MV-4-11 (cell line): ENCODE measurements around the gene UBA1.

ENCODE experiments used
- DNase-seq: peaks from one replicate; lab custom pipeline; 2025; lab: John Stamatoyannopoulos, UW

The UBA1 gene

DNA sequence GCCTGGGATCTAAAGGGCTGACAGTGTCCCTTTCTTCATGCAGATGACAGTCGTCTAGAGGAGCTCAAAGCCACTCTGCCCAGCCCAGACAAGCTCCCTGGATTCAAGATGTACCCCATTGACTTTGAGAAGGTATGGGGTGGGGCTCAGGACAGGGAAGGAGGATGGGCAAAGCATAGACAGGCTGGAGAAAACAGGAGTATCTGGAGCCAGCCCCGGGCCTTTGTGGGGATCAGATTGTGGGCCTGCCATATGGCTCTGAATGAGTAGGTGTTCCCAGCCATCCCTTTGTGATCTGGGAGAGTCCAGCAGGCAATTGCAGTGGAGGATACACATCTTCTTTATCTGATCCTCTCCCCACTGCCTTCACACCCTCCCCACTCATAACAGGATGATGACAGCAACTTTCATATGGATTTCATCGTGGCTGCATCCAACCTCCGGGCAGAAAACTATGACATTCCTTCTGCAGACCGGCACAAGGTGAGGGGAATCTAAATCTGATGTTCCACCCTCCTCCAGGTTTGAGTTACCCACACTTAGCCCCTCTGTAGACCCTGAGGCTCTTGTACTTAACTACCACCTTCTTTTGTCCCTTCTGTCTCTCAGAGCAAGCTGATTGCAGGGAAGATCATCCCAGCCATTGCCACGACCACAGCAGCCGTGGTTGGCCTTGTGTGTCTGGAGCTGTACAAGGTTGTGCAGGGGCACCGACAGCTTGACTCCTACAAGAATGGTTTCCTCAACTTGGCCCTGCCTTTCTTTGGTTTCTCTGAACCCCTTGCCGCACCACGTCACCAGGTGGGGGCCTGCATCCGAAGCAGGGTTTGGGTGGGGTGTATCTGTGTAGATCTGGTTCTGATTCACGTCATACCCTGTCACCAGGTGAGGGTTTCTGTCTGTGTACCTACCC, 19.0 kb downstream of the UBA1 start:
- no peak for DNase-seq

DNA sequence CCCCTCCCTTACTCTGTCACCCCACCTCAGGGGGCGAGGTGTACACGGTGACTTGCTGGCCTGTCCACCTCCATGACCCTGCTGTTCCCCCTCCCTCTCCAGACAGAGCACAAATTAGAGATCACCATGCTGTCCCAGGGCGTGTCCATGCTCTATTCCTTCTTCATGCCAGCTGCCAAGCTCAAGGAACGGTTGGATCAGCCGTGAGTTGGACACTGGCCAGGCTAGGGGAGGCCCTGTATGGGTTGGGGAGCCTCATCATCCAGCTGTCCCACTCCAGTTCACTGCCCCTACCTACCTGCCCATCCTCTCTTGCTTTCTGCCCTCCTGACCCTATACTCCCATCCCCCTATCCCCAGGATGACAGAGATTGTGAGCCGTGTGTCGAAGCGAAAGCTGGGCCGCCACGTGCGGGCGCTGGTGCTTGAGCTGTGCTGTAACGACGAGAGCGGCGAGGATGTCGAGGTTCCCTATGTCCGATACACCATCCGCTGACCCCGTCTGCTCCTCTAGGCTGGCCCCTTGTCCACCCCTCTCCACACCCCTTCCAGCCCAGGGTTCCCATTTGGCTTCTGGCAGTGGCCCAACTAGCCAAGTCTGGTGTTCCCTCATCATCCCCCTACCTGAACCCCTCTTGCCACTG, 20.9 kb downstream of the UBA1 start:
- no peak for DNase-seq

DNA sequence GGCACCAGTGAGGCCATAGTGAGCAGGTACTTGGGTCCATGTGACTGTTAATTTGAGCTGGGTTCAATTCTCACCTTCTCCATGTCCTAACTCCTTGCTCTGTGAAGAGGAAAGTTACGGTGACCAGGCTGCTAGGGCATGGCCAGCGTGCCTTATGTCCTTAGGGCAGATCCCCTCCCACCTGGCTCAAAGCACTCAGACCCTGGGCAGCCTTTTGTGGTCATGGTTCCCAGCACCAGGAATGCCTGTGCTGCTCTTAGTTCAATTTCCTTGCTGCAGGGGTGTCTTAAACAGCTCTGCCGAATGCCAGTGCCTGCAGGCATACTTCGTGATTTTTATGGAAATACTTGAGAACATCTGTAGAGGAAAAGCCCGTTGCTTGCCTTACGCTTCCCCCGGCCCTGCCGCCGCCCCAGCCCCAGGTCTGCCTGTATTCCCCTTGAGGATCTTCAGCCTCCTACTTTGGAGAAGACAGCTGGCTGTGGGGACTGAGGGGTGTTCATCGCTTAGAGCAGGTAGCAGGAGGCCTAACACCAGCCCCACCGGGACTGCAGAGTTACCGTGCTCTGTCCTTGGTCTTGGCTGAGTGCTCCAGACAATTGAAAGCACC, 21.8 kb downstream of the UBA1 start:
- DNase-seq = no peak

DNA sequence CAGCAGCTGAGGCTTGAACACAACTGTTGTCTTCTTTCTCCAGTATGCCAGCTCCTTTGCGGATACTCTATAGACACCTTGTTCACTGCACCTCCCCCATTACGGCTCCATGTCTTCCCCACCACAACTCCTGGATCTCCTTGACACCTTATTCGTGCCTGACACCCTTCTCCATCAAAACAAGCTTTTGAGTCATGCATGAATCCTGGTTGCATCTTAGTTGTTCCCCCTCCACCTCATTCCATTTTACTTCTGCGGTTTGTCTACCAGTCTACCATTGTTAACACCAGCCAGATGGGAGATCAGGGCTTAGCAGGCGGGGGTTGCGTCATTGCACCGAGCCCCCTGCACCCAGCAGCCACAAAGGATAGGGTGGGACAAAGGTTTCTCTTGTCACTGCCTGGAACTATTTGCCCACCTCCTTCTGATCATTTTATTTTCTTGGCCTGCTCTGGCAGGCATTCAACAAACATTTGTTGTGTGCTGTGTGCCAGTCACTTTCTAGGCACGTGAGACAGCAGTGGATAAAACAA, 22.8 kb downstream of the UBA1 start:
- DNase-seq = no peak

DNA sequence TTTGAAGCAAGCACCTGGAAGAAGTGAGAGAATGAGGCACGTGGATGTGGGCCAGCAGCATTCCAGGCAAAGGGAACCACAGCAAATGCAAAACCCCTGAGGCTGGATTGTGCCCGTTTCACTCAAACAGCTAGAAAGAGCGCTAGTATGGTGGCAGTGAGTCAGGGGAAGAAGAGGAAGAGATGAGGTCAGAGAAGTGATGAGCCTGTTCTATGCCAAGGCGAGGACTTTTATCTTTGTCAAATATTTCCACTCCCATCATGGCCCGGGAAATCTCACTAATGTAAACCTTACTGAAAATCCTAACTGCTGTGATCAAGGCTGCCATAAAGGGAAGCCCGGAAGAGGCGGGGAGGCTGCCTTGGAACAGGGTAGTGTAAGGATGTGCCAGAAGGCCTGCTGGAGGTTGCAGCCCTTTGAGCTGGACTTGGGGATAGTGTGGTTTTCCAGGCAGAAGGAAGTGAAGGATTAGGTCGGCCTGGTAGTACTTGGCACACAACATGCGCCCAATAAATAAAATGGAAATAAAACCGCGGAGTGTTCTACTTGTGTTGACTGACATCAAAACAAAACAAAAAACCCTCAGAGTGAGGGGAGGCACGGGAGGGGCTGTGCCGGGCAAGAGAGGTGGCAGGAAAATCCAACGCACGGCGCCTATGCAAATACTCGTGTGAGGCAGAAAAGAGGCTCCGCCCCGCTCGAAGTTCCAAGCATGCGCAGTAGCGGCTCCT, 23.7 kb downstream of the UBA1 start:
- DNase-seq = peak; percentile 53

DNA sequence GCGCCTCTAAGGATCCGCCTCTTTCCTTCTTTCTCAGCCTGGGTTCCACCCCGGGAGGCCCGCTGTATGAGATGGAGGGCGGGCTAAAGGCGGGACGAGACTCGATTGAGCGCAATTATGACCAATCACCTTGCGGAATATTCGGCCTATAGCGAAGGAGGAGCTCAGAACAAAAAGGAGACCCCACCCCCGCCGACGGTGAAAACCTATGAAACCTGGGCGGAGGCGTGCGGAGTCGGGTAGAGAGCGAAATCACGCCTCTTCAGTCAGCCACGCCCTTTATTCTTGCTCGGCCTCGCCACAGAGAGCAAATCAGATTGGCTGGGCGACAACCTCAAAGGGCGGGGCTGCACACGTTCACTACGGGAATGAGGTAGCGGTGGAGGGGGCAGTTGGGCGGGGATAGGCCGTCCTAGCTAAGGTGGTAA, 24.2 kb downstream of the UBA1 start:
- peak; percentile 96 for DNase-seq

DNA sequence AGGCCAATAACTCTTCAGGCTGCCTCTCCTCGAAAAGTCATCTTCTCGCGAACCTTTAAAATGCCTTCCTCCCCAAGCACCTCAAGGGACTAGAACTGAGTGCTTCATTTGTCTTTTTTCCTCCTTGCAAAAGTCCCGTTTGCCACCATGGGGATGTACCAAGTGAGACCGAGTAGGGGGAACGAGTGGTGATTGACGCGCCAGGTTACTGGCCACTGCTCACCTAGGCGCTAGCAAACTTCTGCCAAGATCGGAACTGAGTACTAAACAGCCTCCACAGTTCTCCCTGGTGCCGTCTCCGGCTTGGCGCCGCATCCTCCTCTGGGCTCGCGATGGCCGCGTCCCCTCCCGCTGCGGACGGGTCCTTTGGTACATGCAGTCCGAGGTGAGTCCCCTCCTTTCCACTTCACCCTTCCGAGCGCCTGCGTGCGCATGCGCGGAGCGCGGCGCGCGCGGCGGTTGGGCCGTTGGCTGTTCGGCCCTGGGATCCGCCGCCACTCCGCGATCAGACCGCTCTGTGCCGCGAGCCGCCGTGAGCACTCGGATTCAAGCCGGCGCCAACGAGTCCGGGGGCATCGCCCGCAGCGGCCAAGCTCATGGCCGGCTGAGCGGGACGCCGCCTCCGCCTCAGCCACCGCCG, 24.8 kb downstream of the UBA1 start, which contains the start of gene CDK16:
TSS of gene CDK16 (plus strand) at position 402 of the 640 bp plus-strand sequence. CDS start 4,877 bp downstream, outside the sequence.
- DNase-seq = peak; percentile 67

DNA sequence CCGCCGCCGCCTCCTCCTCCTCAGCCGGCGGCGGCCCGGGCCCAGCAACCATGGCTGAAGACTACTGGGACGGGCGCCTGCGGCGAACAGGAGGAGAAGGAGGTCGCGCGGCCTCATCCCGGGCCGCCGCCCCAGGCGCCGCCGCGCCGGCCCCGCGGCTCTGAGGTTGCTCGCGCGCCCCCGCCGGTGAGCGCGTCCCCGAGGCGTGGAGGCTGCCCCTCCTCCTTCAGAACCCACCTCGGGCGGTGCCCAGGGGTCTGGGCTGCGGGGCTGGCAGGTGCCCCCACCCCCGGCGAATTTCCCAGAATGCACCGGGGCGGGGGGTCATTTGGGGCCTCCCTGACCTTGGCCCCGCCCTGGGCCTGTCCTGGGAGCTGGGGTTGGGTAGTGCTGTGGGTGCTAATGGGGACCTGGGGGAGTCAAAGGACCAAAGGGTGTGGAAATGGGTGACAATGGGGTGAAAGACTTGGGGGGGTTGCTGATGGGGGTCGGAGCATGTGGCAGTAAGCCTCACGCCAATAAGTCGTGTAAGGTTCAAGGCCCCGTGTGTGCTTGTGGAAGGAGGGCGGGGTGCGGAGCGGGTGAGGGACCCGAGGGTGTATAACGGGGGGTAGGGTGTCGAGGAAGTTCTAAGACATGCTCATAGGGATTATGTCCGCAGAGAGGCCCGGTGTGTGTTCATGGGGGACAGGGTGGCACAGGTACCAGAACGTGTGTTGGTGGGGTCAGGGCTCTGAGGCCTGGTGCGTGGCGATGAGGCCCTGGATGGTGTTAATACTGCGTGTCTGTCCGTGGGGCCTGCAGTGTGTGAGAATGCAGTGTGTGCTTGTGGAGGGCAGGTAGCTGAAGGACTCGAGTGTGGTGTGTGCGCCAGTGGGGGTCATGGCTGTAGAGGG, 25.5 kb downstream of the UBA1 start:
- no peak for DNase-seq

DNA sequence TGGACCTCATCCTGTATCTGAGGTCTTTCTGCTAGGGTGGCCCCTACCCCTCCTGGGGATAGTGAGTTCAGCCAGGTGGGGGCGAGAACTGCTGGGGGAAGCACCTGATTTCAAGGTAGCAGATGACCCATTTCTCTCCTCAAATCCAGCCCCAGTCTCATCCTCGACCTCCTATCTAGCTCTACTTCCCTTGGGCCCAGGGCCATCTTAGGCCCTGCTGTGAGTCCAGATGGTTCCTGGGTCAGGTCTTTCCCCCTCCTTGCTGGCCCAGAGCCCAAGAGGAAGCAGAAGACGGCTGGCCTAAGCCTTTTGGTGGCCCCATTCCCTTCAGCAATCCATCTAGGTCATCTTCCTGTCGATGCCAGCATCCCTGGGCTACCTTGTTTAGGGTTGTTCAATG, 28.1 kb downstream of the UBA1 start:
- DNase-seq = no peak

DNA sequence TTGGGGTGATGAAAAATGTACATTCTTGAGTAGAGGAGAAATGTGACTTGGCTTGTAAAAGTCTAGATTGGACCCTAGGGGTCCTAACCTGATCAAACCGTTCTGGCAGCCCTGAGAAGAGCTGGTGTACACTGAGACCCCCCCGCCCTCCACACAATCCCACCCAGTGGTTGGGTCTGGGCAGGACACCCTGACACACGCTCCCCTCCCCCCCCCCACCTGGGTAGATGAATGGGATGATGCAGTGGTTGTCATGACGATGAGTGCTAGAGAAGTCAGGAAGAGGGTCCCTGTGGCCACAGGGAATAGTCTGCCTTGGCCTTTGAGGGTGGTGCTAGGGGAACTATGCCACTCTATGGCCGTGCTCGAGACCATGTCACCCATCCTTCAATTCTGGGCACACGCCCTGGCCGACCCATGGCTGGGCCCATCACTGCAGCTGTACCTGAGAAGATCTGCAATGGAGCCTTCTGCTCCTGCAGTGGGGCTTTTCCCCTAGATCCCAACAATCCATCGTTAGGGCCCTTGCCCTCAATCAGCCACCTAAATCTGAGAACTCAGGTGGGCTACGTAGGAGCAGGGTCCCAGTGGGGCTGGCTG, 29.2 kb downstream of the UBA1 start:
- DNase-seq = no peak

DNA sequence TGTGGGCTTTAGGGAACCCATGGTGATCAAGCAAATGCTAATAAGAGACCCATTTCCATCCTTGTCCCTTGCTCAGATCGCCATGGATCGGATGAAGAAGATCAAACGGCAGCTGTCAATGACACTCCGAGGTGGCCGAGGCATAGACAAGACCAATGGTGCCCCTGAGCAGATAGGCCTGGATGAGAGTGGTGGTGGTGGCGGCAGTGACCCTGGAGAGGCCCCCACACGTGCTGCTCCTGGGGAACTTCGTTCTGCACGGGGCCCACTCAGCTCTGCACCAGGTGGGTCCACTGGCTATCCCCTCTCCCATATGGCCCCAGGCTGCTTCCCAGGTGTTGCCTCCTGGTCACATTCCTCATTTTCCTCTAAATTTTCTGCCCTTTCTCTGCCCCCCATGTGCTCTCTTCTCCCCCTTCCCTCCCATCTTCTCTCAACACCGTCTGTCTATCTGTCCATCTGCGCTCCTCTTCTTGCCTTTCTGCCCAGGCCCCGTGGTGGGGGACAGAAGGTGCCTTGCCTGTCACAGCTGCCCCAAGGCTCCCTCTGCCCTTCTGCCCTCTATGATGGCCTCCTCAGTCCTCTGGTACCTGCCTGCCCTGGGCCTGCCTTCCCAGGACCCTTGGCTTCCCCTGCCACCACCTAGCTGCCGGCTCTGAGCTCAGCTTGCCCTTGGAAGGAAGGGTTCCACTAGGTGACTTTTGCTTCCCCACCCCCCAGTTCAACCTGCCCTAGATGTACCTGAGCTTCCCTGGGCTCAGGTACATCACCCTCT, 30.0 kb downstream of the UBA1 start:
- DNase-seq = no peak

DNA sequence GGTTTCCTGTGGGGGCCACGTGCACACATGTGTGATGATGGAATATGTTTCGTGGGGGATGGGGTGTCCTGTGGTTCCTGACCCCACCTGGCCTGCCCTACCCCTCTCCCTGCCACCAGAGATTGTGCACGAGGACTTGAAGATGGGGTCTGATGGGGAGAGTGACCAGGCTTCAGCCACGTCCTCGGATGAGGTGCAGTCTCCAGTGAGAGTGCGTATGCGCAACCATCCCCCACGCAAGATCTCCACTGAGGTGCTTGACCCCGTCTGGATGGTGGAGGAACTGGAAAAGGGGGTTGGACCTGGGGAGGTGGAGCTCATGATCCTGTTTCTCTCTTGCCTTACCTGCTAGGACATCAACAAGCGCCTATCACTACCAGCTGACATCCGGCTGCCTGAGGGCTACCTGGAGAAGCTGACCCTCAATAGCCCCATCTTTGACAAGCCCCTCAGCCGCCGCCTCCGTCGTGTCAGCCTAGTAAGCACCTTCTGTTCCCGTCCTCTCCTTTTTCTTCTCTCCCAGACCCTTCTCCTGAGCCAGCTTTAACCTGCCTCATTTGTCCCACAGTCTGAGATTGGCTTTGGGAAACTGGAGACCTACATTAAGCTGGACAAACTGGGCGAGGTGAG, 30.8 kb downstream of the UBA1 start:
- no peak for DNase-seq

DNA sequence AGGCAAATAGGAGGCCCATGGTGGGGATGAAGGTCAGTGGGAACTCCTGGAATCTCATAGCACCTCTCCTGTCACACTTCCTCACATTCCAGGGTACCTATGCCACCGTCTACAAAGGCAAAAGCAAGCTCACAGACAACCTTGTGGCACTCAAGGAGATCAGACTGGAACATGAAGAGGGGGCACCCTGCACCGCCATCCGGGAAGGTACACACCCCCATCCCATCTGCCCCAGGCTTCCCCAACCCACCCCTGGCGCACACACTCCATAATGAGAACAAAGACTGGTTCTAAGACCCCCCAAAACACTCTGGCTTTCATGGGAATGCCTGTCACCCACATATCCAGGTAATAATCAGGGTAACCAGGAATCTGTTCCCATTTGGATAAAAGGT, 31.3 kb downstream of the UBA1 start:
- no peak for DNase-seq

DNA sequence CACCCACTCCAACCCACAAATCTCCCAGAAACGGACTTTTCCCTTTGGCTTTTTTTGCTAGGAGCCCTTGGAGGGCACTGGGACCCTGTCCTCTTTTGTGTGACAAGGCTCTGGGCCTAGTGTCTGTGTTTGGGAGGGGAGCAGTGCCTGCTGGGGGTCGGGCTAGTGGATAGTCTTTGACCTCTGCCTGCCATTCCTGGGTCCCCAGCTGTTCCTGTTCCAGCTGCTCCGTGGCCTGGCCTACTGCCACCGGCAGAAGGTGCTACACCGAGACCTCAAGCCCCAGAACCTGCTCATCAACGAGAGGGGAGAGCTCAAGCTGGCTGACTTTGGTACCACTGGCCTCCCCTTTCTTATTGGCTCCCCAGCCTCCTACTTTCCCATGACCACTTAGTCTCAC, 32.4 kb downstream of the UBA1 start:
- no peak for DNase-seq

DNA sequence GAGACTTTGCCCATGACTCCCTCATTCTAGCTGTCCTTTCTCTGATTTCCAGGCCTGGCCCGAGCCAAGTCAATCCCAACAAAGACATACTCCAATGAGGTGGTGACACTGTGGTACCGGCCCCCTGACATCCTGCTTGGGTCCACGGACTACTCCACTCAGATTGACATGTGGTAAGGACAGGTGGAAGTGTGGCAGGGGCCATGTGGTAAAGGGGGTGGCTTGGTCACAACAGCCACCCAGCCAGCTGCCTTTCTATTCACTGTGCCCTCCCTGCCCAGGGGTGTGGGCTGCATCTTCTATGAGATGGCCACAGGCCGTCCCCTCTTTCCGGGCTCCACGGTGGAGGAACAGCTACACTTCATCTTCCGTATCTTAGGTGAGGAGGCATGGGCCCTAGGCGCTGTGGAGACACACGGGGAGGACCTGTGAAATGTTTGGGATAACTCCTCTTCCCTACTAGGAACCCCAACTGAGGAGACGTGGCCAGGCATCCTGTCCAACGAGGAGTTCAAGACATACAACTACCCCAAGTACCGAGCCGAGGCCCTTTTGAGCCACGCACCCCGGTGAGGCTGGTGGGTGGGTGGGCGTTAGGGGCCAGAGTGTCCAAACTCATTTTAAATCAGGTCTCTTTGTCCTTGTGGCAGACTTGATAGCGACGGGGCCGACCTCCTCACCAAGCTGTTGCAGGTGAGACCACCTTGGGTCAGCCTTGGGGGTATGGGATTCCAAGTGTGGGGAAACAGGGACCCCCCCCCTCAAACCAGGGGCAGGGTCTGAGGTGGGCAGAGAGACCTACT, 33.1 kb downstream of the UBA1 start:
- DNase-seq = no peak

DNA sequence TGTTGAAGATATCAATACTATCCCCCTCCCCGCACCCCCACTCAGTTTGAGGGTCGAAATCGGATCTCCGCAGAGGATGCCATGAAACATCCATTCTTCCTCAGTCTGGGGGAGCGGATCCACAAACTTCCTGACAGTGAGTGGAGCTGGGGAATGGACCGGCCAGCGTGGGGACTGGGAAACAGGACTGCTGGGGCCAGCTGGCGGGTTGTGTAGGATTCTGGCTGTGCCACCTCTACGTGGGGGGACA, 33.6 kb downstream of the UBA1 start:
- DNase-seq = no peak

DNA sequence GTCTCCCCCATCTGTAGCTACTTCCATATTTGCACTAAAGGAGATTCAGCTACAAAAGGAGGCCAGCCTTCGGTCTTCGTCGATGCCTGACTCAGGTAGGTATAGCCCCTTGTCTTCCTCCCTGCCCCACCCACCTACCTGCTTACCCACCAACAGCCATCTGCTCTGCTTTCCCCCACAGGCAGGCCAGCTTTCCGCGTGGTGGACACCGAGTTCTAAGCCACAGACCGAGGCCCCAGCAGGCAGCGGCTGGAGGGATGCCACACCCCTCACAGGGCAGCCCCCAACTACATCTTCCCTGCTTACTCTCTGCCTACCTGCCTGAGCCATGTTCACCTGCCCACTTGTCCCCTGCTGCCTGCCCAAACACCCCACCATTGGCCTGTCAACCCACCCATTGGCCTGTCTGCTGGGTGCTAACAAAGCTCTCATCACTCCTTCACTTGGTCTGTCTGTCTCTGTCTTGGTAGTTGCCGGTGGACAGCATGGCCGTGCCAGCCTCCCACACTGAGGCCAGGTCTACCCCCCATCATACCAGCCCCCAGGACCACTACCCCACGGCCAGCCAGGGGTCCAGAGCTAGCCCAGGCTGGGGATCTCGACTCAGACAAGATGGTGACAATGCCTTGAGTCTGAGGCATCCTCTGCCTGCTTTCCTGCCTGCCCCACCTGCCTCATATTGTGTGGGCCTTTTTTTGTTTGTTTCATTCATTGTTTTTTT, 35.1 kb downstream of the UBA1 start:
- no peak for DNase-seq

DNA sequence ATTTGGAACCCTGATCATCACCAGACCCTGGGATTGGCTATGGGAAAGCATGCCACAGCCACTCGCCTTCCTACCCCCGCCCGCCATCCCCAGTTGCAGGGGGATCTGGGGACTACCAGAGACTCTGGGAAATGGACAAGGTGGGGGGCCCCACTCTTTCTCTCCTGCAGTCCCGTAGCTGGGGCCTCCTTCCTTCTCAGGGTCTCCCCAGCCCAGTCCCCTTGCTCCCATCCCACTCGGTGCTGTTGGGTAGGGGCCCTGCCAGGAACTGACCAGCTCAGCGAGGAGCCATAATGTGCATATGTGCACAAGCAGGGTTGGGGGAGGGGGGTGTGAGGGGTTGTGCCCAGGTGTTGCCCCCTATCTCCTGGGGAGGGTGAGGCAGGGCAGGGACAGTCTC, 35.8 kb downstream of the UBA1 start:
- no peak for DNase-seq
